Islet of Langerhans (tissue), 1 donor: Measurements from ENCODE around the gene CIB4.

Experiments
- FAIRE-seq: peaks from one replicate; lab custom pipeline; 2011; peaks lifted over from hg19 to GRCh38; lab: Jason Lieb, UNC

The CIB4 gene

GRCh38 chr2:26640331-26640745 is 828 bp downstream of the CIB4 start:
- FAIRE-seq: no peak

- no peak for FAIRE-seq
Observed at GRCh38 chr2:26639685-26640243, 1.4 kb downstream of the CIB4 start.

GRCh38 chr2:26637811-26638310 is 3.3 kb downstream of the CIB4 start:
- no peak for FAIRE-seq

- FAIRE-seq: no peak
Observed at GRCh38 chr2:26636935-26637334, 4.2 kb downstream of the CIB4 start.

GRCh38 chr2:26635401-26635800 is 5.8 kb downstream of the CIB4 start:
- no peak for FAIRE-seq

GRCh38 chr2:26634636-26635230 is 6.4 kb downstream of the CIB4 start:
- no peak for FAIRE-seq

GRCh38 chr2:26633993-26634595 is 7.1 kb downstream of the CIB4 start:
- FAIRE-seq: no peak

GRCh38 chr2:26633351-26633945 is 7.7 kb downstream of the CIB4 start:
- FAIRE-seq: no peak

- no peak for FAIRE-seq
Observed at GRCh38 chr2:26632624-26633185, 8.5 kb downstream of the CIB4 start.

GRCh38 chr2:26631401-26632170 is 9.6 kb downstream of the CIB4 start:
- FAIRE-seq: no peak

GRCh38 chr2:26630669-26631360 is 10.4 kb downstream of the CIB4 start:
- FAIRE-seq: no peak

- FAIRE-seq: no peak
Observed at GRCh38 chr2:26630235-26630634, 10.9 kb downstream of the CIB4 start.

- FAIRE-seq: no peak
Observed at GRCh38 chr2:26629751-26630150, 11.4 kb downstream of the CIB4 start.

- no peak for FAIRE-seq
Observed at GRCh38 chr2:26629346-26629630, 11.9 kb downstream of the CIB4 start.

GRCh38 chr2:26628561-26629345 is 12.4 kb downstream of the CIB4 start:
- FAIRE-seq: no peak

GRCh38 chr2:26627350-26628105 is 13.6 kb downstream of the CIB4 start:
- FAIRE-seq: no peak

GRCh38 chr2:26626606-26627005 is 14.6 kb downstream of the CIB4 start:
- no peak for FAIRE-seq

- no peak for FAIRE-seq
Observed at GRCh38 chr2:26623541-26624495, 17.3 kb downstream of the CIB4 start.
